Upper lobe of left lung (tissue), 6 donors: ENCODE measurements around the gene PANX2. TPM values are rescaled to one million over a fixed set of nuclear protein-coding genes. Genes with fewer than 3 reads are reported as not detected.

Experiments used
- ATAC-seq, 2 donors: fragments of 200-7000 bp; cut with Tn5 transposase; one replicate each; pipeline ENCODE4 v1.9.1; 2022; ENCODE audit warnings: mild to moderate bottlenecking in 2 of 2, moderate library complexity in 2 of 2; ENCODE audit not compliant: low FRiP score in 2 of 2
- DNase-seq, 2 donors: peaks; one replicate each; pipeline ENCODE4 v3.0.0-alpha.2; 2019 to 2020
- H3K27ac ChIP-seq, 4 donors: fragments of 200-600 bp; sonication (generic); one replicate each; pipeline ENCODE4 v1.5.1; 2016 to 2019
- H3K27me3 ChIP-seq, 4 donors: fragments of 200-600 bp; sonication (generic); one replicate each; pipeline ENCODE4 v1.5.1; 2017 to 2019
- H3K36me3 ChIP-seq, 4 donors: fragments of 200-600 bp; sonication (generic); one replicate each; pipeline ENCODE4 v1.5.1; 2016 to 2019
- H3K4me1 ChIP-seq, 4 donors: fragments of 200-600 bp; sonication (generic); one replicate each; pipeline ENCODE4 v1.5.1; 2018 to 2019
- H3K4me3 ChIP-seq, 4 donors: fragments of 200-600 bp; sonication (generic); one replicate each; pipeline ENCODE4 v1.5.1; 2017 to 2019; ENCODE audit warnings: mild to moderate bottlenecking in 2 of 4, moderate library complexity in 1 of 4
- H3K9me3 ChIP-seq, 4 donors: fragments of 200-600 bp; sonication (generic); one replicate each; pipeline ENCODE4 v1.5.1; 2018 to 2019
- CTCF ChIP-seq, 6 experiments: fragments of 450-650 bp in 4 of 6; fragments of 200-600 bp in 2 of 6; sonication (generic) in 2 of 6; IDR thresholded peaks; one replicate each; pipeline ENCODE4 v1.5.1; 2016 to 2019; ENCODE audit warnings: antibody characterized with exemption in 6 of 6
- EP300 ChIP-seq, 4 donors: sonication (generic); formaldehyde crosslinking; IDR thresholded peaks; one replicate each; pipeline ENCODE4 v1.5.1; 2017; ENCODE audit warnings: antibody characterized with exemption in 4 of 4, control low read depth in 2 of 4
- POLR2A ChIP-seq, 4 donors: fragments of 450-650 bp; IDR thresholded peaks; one replicate each; pipeline ENCODE4 v1.5.1; 2016 to 2017; ENCODE audit warnings: antibody characterized with exemption in 4 of 4, mild to moderate bottlenecking in 2 of 4
- POLR2AphosphoS5 ChIP-seq, 2 donors: sonication (generic); formaldehyde crosslinking; IDR thresholded peaks; one replicate each; pipeline ENCODE4 v1.5.1; 2017; ENCODE audit warnings: antibody characterized with exemption in 2 of 2
- WGBS, 2 donors: methylation state at CpG; one replicate each; pipeline ENCODE4 v1.1.5; 2017 to 2018; 5-methylcytosine and 5-hydroxymethylcytosine counted together
- total RNA-seq, 6 donors: library from RNA; depleted of rRNA in 4 of 6; stranded (reverse); fragments of >200 nt in 4 of 6; gene quantifications; one replicate each; pipeline versions ENCODE4 v1.1.0 to v1.2.1, GENCODE V29; 2016 to 2021
- donor health status: DM: no; HTN: no; CAD: no; lungs with moderate emphysema.
- donor health status: DM: no; HTN: yes; CAD: no; lungs with severe emphysema.

Gene PANX2
- total RNA-seq, 6 donors from 2014 or later: 1.9 to 16.8 (median 7.1) TPM

GRCh38 chr22:50169181-50169759 is 1.3 kb upstream of the PANX2 start:
- no peaks in the 10 kb centered on the region for H3K9me3 ChIP-seq
- peaks cover 0 to 24% (median 9%) of the 10 kb centered on the region in 4 donors for H3K27me3 ChIP-seq
- ATAC-seq: peak in 1 of 2 donors; percentile 16
- no peak for DNase-seq
- TF ChIP-seq EP300 (IDR thresholded peaks at IDR 0.05): no peak
- TF ChIP-seq CTCF (IDR thresholded peaks at IDR 0.05): no peak
- no peak for TF ChIP-seq POLR2AphosphoS5 (IDR thresholded peaks at IDR 0.05)
- TF ChIP-seq POLR2A (IDR thresholded peaks at IDR 0.05): no peak
- H3K4me3 ChIP-seq: peak overlapping the region in 3 of 4 donors; percentile 53 to 62 (median 62)
- peaks cover 7 to 19% (median 10%) of the 10 kb centered on the region in 4 donors for H3K4me1 ChIP-seq
- no peak overlapping the region for H3K27ac ChIP-seq
- 13% methylated on average over 30 to 31 of the region's 36 CpGs for WGBS, 2 donors
- no peaks in the 10 kb centered on the region for H3K36me3 ChIP-seq

GRCh38 chr22:50169774-50170341 is 673 bp upstream of the PANX2 start:
- Histone ChIP-seq H3K9me3 (no peaks in the 10 kb centered on the region), H3K27ac (peak overlapping the region in 1 of 4 donors; percentile 52), H3K4me3 (peak overlapping the region; percentile 43 to 62 (median 58)), H3K27me3 (peaks cover 0 to 24% (median 9%) of the 10 kb centered on the region in 4 donors), H3K4me1 (peaks cover 7 to 19% (median 10%) of the 10 kb centered on the region in 4 donors), H3K36me3 (no peaks in the 10 kb centered on the region)
- 1% methylated on average over 22 of the region's 70 CpGs; no CpG with 5 or more reads in 1 of the 2 donors for WGBS, 2 donors
- DNase-seq (peak; percentile 63 to 89), ATAC-seq (peak in 1 of 2 donors; percentile 9)
- TF ChIP-seq EP300 (IDR thresholded peaks at IDR 0.05) (no peak), POLR2AphosphoS5 (IDR thresholded peaks at IDR 0.05) (peak in 1 of 2 donors; percentile 19), CTCF (IDR thresholded peaks at IDR 0.05) (peak in 1 of 6 experiments; percentile 6)

- TF ChIP-seq POLR2AphosphoS5 (IDR thresholded peaks at IDR 0.05) (no peak), CTCF (IDR thresholded peaks at IDR 0.05) (no peak), POLR2A (IDR thresholded peaks at IDR 0.05) (no peak), EP300 (IDR thresholded peaks at IDR 0.05) (no peak)
- 69 to 77% methylated on average over 8 to 15 of the region's 15 CpGs for WGBS, 2 donors
- Histone ChIP-seq H3K27ac (no peak overlapping the region), H3K36me3 (no peaks in the 10 kb centered on the region), H3K27me3 (peaks cover 0 to 24% (median 9%) of the 10 kb centered on the region in 4 donors), H3K4me3 (peak overlapping the region in 3 of 4 donors; percentile 53 to 62 (median 62)), H3K9me3 (no peaks in the 10 kb centered on the region), H3K4me1 (peaks cover 7 to 19% (median 10%) of the 10 kb centered on the region in 4 donors)
- ATAC-seq: peak in 1 of 2 donors; percentile 12
- peak in 1 of 2 donors; percentile 56 for DNase-seq
Observed at GRCh38 chr22:50171319-50171964, 911 bp downstream of the PANX2 start.

GRCh38 chr22:50171965-50172421 is 1.5 kb downstream of the PANX2 start:
- Histone ChIP-seq H3K4me3 (no peak overlapping the region), H3K27me3 (peaks cover 0 to 24% (median 9%) of the 10 kb centered on the region in 4 donors), H3K36me3 (no peaks in the 10 kb centered on the region), H3K4me1 (peaks cover 7 to 19% (median 10%) of the 10 kb centered on the region in 4 donors), H3K27ac (no peak overlapping the region), H3K9me3 (no peaks in the 10 kb centered on the region)
- ATAC-seq (peak in 1 of 2 donors; percentile 28), DNase-seq (peak in 1 of 2 donors; percentile 49)
- TF ChIP-seq POLR2A (IDR thresholded peaks at IDR 0.05): no peak
- no peak for TF ChIP-seq CTCF (IDR thresholded peaks at IDR 0.05)
- no peak for TF ChIP-seq POLR2AphosphoS5 (IDR thresholded peaks at IDR 0.05)
- no peak for TF ChIP-seq EP300 (IDR thresholded peaks at IDR 0.05)
- 80 to 82% methylated on average over 8 to 13 of the region's 13 CpGs for WGBS, 2 donors
